Activated CD4-positive, alpha-beta T cell treated with anti-CD3 and anti-CD28 coated beads for 48 hours (primary cell): ENCODE data around the gene GPC1.

Experiments
- DNase-seq: peaks from one replicate; pipeline ENCODE4 v3.0.0-alpha.2; 2020

Gene GPC1

DNA sequence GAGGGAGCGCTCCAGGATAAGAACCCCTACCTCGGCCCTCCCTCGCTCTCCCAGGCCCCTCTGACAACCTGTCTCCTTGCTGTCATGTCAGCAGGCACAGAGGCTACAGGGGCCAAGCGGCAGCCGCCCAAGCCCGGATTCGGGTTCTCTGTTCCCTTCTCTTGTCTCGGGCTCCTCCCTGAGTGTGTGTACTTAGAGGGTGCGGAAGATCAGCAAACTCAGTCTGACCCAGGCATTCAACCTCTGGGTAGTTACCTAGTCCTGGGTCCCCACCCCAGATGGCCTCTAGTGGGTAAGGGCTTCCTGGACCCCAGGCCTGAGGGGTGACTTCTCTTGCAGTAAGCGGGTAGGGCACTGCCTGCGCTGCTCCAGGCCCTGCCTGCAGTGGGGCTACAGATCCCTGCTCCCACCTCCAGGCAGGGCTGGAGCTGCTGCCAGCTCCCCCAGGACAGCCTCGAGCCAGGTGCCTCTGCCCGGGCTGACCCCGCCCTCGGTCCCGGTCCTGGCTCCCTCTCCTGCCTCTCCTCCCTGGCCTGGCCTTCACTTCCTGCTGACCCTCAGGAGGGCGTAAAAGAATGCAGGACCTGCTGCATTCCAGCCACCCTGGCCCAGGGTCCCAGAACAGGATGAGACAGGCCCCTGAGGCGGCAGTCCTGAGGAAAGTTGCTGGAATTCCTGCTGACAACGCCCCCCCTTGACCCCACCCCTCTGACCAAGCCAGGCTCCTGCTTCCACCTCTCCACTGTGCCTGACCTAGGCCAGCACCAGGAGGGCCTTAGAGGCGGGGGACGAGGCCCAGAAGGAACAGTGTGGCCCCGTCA is 22.0 kb downstream of the GPC1 start:
- DNase-seq: no peak

DNA sequence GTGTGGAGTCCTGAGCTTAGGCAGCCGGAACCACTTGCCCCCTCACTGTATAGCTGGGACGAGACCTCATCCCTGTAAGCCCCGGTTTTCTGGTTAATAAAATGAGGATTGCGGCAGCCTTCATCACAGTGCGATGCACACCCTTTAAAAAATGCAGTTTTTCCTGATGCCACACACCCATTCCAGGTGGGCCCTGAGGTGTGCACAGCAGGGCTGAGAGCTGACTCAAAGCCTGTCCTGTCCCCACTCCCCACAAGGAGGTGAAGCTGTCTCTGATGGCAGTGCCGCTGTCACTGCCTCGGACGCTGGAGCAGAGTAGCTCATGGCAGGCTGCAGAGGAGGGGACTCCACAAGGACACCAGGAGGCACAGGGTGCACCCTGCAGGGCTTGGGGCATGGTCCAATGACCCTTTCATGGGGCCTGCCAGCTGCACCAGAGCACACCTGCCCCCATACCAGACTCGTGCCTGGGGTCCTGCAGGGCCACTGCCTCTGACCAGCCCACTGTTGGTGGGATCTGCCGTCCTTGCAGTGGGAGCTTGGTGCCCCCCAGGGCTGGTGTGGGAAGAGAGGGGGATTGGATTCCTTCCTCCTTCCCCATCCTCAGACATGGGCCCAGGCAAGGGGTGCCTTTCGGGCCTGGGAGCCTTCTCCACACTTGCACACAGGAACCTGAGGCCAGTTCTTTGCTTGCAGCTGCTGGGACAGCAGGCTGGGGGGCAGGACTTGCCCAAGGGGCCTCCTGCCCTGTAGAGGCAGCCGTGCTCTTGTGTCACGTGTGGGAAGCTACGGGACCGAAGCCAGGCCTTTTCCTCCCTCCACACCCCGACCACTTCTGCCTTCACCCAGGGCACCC is 22.8 kb downstream of the GPC1 start:
- DNase-seq: no peak

DNA sequence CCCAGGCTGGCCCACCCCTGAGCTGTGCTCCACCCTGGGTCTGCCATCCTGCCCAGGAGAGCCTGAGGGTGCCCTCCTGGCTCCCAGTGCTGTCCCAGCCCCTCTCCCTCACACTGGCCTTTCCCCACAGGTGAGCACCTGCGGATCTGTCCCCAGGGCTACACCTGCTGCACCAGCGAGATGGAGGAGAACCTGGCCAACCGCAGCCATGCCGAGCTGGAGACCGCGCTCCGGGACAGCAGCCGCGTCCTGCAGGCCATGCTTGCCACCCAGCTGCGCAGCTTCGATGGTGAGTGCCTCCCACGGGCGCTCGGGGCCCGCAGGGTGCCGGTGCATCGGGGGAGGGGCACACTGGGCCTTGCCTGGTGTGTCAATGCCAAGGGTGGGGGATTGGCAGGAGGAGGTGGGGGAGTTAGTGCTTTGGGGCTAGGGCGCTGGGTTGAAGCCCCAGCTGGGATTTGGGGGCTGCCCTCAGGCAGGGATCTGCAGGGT is 23.5 kb downstream of the GPC1 start:
- DNase-seq: no peak

DNA sequence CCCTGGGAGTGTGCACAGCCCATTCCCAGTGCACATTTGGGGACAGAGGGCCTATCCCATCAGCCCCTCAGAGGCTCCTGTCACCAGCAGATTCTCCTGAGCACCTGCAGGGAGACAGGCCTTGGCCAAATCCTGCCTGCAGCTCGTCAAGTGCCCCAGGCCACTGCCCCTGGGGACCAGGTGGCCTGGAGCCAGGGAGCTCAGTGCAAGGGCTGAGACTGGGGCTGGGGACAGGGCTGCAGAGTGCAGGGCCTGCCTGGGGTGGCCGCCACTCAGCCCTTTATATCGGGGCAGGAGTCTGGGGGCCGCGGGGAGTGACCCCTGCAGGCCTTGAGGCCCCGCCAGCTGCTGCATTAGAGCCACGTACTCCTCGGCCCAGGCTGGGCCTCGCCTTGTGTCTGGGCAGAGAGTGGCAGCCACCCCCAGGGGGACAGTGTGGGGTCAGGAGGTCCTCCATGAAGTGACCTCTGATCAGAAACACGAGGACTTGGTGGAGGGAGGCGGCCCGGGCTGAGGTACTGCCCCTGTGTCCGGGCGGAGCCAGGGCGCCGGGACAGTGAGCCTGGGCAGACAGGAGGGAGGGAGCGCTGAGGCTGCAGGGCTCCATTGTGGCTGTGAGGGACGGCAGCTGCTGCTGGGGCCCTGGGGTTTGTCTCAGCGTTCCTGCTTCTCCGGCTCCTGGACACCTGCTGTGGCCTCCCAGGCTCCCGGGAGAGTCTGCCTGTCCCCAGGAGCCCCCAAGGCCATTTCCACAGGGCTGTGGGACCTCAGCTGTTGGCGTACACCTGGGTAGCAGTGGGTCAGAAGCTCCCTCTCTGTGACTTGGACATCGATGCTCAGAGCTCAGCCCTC is 24.2 kb downstream of the GPC1 start:
- no peak for DNase-seq

DNA sequence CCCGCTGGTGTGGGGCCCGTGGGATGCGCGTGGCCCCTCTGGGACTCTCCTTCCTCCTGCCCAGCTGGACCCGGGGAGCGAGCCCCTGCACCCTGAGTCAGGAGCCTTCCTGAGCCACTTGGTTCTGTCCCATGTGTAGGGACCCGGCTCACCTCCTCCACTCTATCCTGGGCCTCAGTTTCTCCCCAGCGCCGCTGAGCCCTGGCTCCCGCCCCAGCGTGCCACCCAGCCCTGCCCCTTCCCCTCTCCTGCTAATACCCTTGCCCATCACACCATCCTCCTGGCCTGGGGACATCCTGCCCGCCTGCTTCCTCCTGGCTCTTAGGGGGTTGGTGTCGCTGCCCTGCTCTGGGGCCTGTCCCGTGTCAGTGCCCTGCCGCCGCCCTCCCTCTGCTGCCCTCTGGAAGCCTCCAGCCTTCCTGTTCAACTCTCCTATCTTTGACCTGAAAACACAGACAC is 24.8 kb downstream of the GPC1 start:
- DNase-seq: no peak

DNA sequence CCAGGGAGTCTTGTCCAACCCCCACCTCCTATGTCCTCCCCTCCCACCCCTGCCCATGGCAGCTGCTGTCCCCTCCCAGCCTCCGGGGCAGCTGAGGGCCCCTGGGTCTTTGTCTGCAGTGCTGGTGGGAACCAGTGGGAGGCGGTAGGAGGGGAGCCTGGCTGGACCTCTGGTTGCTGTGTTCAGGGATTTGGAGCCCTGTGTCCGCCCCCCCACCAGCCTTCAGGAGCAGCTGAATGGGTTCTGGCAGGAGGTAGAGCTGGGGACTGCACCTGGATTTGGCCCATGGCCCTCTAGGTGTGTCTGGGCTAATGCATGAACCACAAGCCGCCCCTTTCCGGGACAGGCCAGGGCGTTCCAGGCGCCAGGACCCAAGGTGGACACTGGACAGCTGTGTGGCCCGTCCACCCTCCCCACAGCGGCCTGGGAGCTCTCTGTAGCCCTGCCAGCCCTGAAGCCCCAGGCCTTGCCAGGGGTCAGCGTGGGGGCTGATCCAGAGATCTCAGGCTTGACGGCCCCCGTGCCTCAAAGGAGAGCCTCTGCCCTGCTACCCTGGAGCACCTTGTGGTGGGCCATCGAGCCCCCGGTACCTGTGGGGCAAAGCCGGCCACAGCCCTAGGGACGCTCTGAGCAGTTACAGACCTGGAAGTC is 25.4 kb downstream of the GPC1 start:
- no peak for DNase-seq

DNA sequence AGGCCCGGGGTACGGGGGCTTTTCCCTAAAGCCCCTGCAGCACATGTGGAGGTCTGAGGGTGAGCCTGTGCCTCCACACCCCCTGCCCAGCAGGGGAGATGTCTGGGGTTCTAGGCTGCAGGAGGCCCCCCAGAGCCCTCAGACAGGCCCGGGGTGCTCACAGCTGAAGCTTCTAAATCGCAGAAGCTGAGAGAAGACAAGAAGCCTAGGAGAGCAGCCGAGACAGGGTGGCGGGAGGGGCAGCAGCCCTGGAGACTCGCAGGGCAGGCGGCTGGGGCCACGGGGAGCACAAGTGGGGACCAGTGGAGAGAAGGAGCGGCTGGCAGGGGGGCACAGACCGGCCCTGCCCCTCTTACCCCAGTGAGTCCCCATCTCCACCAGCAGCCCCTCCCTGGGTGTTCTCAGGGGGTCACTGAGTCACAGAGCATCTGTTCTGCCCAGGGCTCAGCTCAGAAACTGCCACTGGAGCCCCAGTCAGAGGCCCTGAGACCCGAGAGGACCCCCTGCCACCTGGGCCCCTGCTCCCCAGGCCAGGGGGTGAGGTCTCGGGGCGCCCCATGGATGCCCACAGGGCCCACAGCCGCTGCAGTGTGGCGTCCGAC is 26.1 kb downstream of the GPC1 start:
- no peak for DNase-seq

DNA sequence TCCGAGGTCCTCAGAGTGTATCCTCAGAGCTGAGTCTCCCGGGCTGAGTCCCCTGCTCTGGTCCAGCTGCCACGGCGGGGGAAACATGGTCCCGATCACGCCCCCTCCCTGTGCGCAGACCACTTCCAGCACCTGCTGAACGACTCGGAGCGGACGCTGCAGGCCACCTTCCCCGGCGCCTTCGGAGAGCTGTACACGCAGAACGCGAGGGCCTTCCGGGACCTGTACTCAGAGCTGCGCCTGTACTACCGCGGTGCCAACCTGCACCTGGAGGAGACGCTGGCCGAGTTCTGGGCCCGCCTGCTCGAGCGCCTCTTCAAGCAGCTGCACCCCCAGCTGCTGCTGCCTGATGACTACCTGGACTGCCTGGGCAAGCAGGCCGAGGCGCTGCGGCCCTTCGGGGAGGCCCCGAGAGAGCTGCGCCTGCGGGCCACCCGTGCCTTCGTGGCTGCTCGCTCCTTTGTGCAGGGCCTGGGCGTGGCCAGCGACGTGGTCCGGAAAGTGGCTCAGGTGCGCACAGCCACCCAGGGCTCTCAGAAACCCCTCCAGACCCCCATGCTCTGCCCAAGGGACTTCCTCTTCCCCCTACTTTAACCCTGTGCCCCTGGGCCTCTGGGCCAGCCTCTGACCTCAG is 26.7 kb downstream of the GPC1 start:
- DNase-seq: peak; percentile 1

DNA sequence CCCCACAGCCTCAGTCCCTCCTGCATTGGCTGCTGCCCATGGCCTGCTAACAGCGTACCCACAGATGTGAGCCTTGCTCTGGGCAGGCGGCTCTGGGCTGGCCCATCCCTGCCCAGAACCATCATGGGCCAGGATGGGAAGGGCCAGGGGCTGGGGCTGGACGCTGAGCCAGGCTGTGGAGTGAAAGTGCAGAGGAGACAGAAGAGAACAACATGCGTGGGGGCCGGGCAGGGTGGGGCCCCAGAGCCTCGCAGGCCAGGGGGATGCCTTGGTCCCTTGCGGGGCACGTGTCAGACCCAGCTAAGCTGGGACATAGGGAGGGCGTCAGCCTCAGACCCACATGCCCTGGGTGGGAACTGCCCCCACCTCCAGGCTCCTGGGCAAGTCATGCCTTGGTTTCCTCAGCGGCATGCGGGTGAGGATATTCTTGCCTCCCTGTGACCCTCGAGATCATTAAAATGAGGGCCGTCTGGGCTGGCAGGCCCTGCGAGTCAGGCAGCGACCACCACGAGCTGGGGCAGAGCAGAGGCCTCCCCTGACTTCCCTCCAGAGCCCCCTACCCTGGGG is 27.3 kb downstream of the GPC1 start:
- DNase-seq: no peak

DNA sequence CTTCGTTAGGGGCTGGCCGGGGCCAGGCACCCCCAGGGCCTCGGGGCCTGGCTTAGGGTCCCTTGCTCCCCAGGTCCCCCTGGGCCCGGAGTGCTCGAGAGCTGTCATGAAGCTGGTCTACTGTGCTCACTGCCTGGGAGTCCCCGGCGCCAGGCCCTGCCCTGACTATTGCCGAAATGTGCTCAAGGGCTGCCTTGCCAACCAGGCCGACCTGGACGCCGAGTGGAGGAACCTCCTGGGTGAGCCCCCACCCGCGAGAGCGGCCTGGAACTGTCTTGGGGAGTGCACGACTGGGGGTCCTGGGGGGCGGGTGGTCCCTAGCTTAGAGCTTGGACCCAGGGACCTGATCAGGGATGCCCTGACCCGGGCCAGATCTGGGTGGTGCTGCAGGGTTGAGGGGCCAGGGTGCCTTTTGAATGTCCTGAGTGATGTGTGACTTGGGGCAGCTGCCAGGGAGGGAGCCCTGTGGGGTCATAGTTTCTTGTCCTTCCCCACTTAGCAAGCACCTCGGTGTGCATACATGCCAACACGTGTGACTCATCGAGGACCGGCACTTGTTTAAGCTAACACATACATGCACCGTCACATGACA is 27.9 kb downstream of the GPC1 start:
- peak; percentile 0 for DNase-seq

DNA sequence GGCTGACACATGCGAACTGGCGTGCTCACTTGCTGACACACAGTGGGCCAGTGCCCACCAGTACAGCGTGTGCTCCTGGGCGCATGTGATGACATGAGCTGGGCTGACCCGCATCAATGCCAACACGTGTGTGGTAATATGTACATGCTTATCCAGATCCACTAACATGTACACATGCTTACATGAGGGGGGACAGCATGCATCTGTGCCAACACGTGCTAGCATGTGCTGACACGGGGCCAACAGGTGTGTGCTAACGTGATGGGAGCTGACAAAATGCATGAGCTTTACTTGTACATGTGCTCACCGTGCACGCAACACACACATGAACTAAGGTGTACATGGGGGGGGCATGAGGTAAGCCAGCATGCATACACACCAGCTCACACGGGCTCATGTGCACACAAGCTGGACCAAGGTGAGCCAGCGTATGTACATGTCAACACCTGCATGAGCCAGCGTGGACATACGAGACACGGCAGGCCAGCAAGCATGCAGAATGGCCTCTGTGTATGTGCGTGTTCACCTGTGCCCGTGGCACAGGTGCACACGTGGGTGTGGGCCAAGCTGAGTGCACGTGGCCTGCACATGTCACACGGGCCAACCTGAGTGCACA is 28.5 kb downstream of the GPC1 start:
- DNase-seq: peak; percentile 1

DNA sequence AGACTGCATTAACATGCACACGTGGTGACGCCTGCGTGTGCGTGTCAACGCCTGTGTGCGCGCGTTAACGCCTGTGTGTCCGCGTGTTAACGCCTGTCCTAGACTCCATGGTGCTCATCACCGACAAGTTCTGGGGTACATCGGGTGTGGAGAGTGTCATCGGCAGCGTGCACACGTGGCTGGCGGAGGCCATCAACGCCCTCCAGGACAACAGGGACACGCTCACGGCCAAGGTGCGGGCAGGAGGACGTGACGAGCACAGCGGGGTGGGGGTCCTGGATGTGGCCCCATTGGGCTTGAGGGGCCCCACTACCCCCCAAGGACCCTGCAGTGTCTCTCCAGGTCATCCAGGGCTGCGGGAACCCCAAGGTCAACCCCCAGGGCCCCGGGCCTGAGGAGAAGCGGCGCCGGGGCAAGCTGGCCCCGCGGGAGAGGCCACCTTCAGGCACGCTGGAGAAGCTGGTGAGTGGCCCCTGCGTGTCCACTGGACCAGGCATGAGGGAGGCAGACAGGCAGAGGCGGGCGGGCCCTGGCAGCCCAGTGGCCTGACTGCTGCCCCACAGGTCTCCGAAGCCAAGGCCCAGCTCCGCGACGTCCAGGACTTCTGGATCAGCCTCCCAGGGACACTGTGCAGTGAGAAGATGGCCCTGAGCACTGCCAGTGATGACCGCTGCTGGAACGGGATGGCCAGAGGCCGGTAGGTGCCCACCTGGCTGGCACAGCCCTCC is 29.2 kb downstream of the GPC1 start:
- DNase-seq: peak; percentile 1

DNA sequence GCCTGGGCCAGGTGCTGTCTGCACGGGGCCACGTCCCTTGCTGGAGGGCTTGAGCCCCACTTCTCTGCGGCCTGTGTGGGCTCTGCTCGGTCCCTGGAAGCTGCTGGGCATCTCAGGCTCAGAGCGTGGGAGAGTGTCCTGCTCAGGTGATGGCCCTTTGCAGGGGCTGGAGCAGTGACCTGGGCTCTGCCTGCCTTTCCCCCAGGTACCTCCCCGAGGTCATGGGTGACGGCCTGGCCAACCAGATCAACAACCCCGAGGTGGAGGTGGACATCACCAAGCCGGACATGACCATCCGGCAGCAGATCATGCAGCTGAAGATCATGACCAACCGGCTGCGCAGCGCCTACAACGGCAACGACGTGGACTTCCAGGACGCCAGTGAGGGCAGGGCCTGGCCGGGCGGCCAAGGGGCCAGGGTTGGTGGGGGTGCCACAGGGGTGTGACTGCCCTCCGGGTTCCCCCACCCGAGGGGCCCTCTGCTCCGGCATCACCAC is 29.9 kb downstream of the GPC1 start:
- peak; percentile 1 for DNase-seq

DNA sequence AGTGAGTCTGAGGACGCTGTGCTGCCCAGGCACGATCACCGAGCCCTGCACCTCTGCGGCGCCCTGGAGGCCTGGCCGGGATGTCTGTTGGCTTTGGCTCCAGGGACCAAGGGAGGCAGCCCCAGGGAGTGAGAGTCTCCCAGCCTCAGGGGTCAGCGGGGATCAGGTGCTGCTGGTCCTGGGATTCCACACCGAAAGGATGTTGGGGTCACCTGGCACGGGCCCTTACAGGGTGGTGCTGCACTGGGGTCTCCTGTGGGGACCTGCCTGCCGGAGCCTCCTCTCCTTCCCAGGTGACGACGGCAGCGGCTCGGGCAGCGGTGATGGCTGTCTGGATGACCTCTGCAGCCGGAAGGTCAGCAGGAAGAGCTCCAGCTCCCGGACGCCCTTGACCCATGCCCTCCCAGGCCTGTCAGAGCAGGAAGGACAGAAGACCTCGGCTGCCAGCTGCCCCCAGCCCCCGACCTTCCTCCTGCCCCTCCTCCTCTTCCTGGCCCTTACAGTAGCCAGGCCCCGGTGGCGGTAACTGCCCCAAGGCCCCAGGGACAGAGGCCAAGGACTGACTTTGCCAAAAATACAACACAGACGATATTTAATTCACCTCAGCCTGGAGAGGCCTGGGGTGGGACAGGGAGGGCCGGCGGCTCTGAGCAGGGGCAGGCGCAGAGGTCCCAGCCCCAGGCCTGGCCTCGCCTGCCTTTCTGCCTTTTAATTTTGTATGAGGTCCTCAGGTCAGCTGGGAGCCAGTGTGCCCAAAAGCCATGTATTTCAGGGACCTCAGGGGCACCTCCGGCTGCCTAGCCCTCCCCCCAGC is 30.5 kb downstream of the GPC1 start:
- DNase-seq: peak; percentile 1

DNA sequence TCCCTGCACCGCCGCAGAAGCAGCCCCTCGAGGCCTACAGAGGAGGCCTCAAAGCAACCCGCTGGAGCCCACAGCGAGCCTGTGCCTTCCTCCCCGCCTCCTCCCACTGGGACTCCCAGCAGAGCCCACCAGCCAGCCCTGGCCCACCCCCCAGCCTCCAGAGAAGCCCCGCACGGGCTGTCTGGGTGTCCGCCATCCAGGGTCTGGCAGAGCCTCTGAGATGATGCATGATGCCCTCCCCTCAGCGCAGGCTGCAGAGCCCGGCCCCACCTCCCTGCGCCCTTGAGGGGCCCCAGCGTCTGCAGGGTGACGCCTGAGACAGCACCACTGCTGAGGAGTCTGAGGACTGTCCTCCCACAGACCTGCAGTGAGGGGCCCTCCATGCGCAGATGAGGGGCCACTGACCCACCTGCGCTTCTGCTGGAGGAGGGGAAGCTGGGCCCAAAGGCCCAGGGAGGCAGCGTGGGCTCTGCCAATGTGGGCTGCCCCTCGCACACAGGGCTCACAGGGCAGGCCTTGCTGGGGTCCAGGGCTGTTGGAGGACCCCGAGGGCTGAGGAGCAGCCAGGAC is 31.2 kb downstream of the GPC1 start:
- DNase-seq: peak; percentile 1

DNA sequence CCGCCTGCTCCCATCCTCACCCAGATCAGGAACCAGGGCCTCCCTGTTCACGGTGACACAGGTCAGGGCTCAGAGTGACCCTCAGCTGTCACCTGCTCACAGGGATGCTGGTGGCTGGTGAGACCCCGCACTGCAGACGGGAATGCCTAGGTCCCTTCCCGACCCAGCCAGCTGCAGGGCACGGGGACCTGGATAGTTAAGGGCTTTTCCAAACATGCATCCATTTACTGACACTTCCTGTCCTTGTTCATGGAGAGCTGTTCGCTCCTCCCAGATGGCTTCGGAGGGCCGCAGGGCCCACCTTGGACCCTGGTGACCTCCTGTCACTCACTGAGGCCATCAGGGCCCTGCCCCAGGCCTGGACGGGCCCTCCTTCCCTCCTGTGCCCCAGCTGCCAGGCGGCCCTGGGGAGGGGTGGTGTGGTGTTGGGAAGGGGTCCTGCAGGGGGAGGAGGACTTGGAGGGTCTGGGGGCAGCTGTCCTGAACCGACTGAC is 31.7 kb downstream of the GPC1 start:
- DNase-seq: peak; percentile 0

DNA sequence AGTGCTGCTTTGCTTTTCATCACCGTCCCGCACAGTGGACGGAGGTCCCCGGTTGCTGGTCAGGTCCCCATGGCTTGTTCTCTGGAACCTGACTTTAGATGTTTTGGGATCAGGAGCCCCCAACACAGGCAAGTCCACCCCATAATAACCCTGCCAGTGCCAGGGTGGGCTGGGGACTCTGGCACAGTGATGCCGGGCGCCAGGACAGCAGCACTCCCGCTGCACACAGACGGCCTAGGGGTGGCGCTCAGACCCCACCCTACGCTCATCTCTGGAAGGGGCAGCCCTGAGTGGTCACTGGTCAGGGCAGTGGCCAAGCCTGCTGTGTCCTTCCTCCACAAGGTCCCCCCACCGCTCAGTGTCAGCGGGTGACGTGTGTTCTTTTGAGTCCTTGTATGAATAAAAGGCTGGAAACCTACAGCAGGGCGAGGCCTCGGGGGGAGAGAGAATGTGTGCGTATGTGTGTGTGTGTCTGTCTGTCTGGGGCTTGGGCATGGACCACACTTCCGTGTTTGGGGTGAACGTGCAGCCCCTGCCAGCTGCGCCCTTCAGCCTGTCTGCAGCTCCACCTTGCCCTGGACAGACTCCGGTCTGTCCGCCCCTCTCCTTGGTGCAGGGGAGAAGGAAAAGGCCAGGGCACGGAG is 32.3 kb downstream of the GPC1 start:
- peak; percentile 2 for DNase-seq
